PC-3 (cell line): ENCODE data around the gene LIF. TPM values are rescaled to one million over a fixed set of nuclear protein-coding genes. Genes with fewer than 3 reads are reported as not detected.

Experiments used
- ATAC-seq: fragments of 200-7000 bp; cut with Tn5 transposase; 2 replicates; pipeline ENCODE4 v1.9.1; 2020; ENCODE audit warnings: mild to moderate bottlenecking, moderate library complexity
- BruUV-seq: library from RNA; stranded (reverse); fragments of 400-500 nt; replicated peaks from 2 replicates; lab custom pipeline; 2021; lab: Mats Ljungman, UMichigan
- CTCF ChIA-PET: fragments of 300-600 bp; sonication (Branson Sonifier 250); formaldehyde crosslinking; loops from one replicate; lab custom pipeline; 2022; ENCODE audit warnings: antibody characterized with exemption; lab: Charles Lee
- POLR2A ChIA-PET: fragments of 300-600 bp; sonication (Branson Sonifier 250); formaldehyde crosslinking; loops from one replicate; lab custom pipeline; 2022; ENCODE audit warnings: antibody characterized with exemption; ENCODE audit not compliant: unreplicated experiment; lab: Charles Lee
- DNase-seq: peaks from one replicate; pipeline ENCODE4 v3.0.0-alpha.2; 2015
- H2AFZ ChIP-seq: fragments of 300-600 bp; sonication (generic); 2 replicates; pipeline ENCODE4 v1.6.0; 2016; ENCODE audit warnings: antibody characterized with exemption, low read length
- H3F3A ChIP-seq: fragments of 300-600 bp; sonication (generic); one replicate; pipeline ENCODE4 v1.6.0; 2017; ENCODE audit warnings: antibody characterized with exemption, low read length, control low read depth, mild to moderate bottlenecking; ENCODE audit not compliant: unreplicated experiment
- H3K27ac ChIP-seq: fragments of 300-600 bp; sonication (generic); 2 replicates; pipeline ENCODE4 v1.5.1; 2016; ENCODE audit warnings: mild to moderate bottlenecking, low read length
- H3K27me3 ChIP-seq: fragments of 300-600 bp; sonication (generic); 2 replicates; pipeline ENCODE4 v1.6.1; 2016; ENCODE audit warnings: low read length, mixed read lengths
- H3K36me3 ChIP-seq: fragments of 300-600 bp; sonication (generic); 2 replicates; pipeline ENCODE4 v1.6.1; 2016; ENCODE audit warnings: low read depth, mixed run types, low read length, mixed read lengths
- H3K4me1 ChIP-seq: fragments of 300-600 bp; sonication (generic); 2 replicates; pipeline ENCODE4 v1.5.1; 2016; ENCODE audit warnings: low read length; ENCODE audit not compliant: insufficient read depth
- H3K4me2 ChIP-seq: fragments of 300-600 bp; sonication (generic); 2 replicates; pipeline ENCODE4 v1.6.0; 2016; ENCODE audit warnings: low read length
- H3K4me3 ChIP-seq: fragments of 300-600 bp; sonication (generic); 2 replicates; pipeline ENCODE4 v1.5.1; 2016; ENCODE audit warnings: mild to moderate bottlenecking, low read length, mixed read lengths
- H3K79me2 ChIP-seq: fragments of 300-600 bp; sonication (generic); 2 replicates; pipeline ENCODE4 v1.6.1; 2017; ENCODE audit warnings: low read length, mixed read lengths
- H3K9ac ChIP-seq: fragments of 300-600 bp; sonication (generic); 2 replicates; pipeline ENCODE4 v1.6.0; 2016; ENCODE audit warnings: mild to moderate bottlenecking, low read length
- H3K9me2 ChIP-seq: fragments of 300-600 bp; sonication (generic); replicated peaks from 2 replicates; pipeline ENCODE4 v1.6.1; 2016; ENCODE audit warnings: mixed run types, low read length, mixed read lengths
- H3K9me3 ChIP-seq: fragments of 300-600 bp; sonication (generic); 2 replicates; pipeline ENCODE4 v1.6.1; 2016; ENCODE audit warnings: low read length, mixed read lengths
- H4K20me1 ChIP-seq: fragments of 300-600 bp; sonication (generic); 2 replicates; pipeline ENCODE4 v1.6.1; 2016; ENCODE audit warnings: low read length, mixed read lengths
- CTCF ChIP-seq: fragments of 300-600 bp; sonication (generic); conservative IDR thresholded peaks from 2 replicates; pipeline ENCODE4 v1.5.1; 2017; ENCODE audit warnings: antibody characterized with exemption, low read depth, mild to moderate bottlenecking, low read length
- EZH2 ChIP-seq: fragments of 300-600 bp; sonication (generic); IDR thresholded peaks from one replicate; pipeline ENCODE4 v1.6.1; 2017; ENCODE audit warnings: antibody characterized with exemption, mild to moderate bottlenecking, low read length; ENCODE audit not compliant: unreplicated experiment
- EZH2phosphoT487 ChIP-seq: fragments of 300-600 bp; sonication (generic); IDR thresholded peaks from 2 replicates; pipeline ENCODE4 v1.6.1; 2018; ENCODE audit warnings: mild to moderate bottlenecking, antibody characterized with exemption, low read length, borderline replicate concordance
- intact Hi-C: fragments of 100-400 bp; cut with micrococcal nuclease; formaldehyde crosslinking; loops from 2 replicates; pipeline ENCODE4 v1.9.0; 2023
- total RNA-seq: library from RNA; depleted of rRNA; stranded (reverse); fragments of >200 nt; gene quantifications from 2 replicates; pipeline ENCODE4 v1.2.3, GENCODE V29; 2014

LIF gene
- total RNA-seq, 1 experiment from 2014 or later, result 64.1 TPM

- H3K9me2 ChIP-seq, result no peaks in the 10 kb centered on the region
- ChIA-PET POLR2A (interaction anchor here (0.8 to 1.7 kb wide), 6 partner anchors 10 to 54 kb away, joined by 3 to 17 read pairs (median 5); no protein-coding TSS in a partner anchor), CTCF (interaction anchor here (0.5 kb wide), 1 partner anchor 83 kb away, joined by 3 read pairs; no protein-coding TSS in a partner anchor)
- intact Hi-C loops, result loop anchor here (1.0 to 2.0 kb wide), 3 partner anchors 10 to 58 kb away; no protein-coding TSS in a partner anchor
- no peaks in the 10 kb centered on the region for H3K79me2 ChIP-seq
- peak overlapping the region; percentile 92 for H3K9ac ChIP-seq
- H4K20me1 ChIP-seq, result no peaks in the 10 kb centered on the region
- H3K4me2 ChIP-seq, result peak overlapping the region; percentile 38
- no peaks in the 10 kb centered on the region for H3K27me3 ChIP-seq
- H3F3A ChIP-seq, result peaks cover 25% of the 10 kb centered on the region
- TSS peak; percentile 78 for BruUV-seq
- H3K4me3 ChIP-seq, result no peak overlapping the region
- peaks cover 61% of the 10 kb centered on the region for H3K4me1 ChIP-seq
- no peaks in the 10 kb centered on the region for H3K36me3 ChIP-seq
- TF ChIP-seq EZH2 (no peak), EZH2phosphoT487 (no peak), CTCF (no peak)
- H3K27ac ChIP-seq, result peak overlapping the region; percentile 99
- no peaks in the 10 kb centered on the region for H3K9me3 ChIP-seq
- H2AFZ ChIP-seq, result no peak overlapping the region
- DNase-seq, result peak; percentile 96
- ATAC-seq, result no peak; the same call in 1 of the 2 replicates
Observed at GRCh38 chr22:30195245-30196140, 51.1 kb downstream of the LIF start.

DNA sequence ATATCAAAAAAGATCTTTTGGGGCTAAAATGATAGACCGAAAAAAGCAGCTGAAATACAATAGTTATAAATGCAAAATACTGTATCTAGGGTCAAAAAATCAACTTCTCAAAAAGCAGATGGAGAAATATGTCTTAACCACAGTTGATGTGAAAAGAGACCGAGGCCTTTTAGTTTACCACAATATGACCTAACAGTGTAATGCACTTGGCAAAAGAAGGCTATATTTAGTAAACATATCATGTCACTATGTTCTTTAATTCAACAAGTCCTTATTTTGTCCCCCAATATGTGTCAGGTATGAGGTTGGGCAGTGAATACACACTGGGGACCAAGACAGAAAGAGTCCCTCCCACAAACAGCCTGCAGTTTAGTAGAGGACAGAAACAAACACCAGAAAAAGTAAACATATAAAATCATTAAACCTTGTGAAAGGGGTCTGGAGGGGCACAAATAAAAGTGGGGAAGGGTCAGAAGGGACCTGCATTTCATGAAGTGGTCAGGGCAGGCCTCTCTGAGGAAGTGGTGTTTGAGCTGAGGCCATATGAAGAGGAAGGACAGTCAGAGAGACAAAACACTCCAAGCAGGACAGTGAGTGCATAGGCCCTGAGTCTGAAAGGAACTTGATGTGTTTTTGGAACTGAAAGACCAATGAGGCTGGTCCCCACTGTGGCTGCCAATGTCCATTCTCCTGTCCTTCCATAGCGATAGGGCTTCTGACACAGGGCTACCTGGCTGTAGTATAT is 53.4 kb downstream of the LIF start:
- DNase-seq (no peak), ATAC-seq (no peak)
- H3K9ac ChIP-seq, result peak overlapping the region; percentile 92
- H3K36me3 ChIP-seq, result no peaks in the 10 kb centered on the region
- H3F3A ChIP-seq, result peaks cover 25% of the 10 kb centered on the region
- H3K4me2 ChIP-seq, result peak overlapping the region; percentile 23; the same call in 1 of the 2 replicates
- no peaks in the 10 kb centered on the region for H3K9me2 ChIP-seq
- no peak overlapping the region for H3K4me3 ChIP-seq
- TF ChIP-seq EZH2phosphoT487, result no peak
- no peak for TF ChIP-seq CTCF
- no peak for TF ChIP-seq EZH2
- no peaks in the 10 kb centered on the region for H3K9me3 ChIP-seq
- H4K20me1 ChIP-seq, result no peaks in the 10 kb centered on the region
- peak overlapping the region; percentile 99 for H3K27ac ChIP-seq
- H3K4me1 ChIP-seq, result peaks cover 61% of the 10 kb centered on the region
- H3K27me3 ChIP-seq, result no peaks in the 10 kb centered on the region
- no peaks in the 10 kb centered on the region for H3K79me2 ChIP-seq
- ChIA-PET POLR2A (no interaction called here), CTCF (no interaction called here)
- TSS peak; percentile 31 for BruUV-seq
- intact Hi-C loops, result no loop called here
- no peak overlapping the region for H2AFZ ChIP-seq
